ENCODE data around the gene SOCS1. TPM values are rescaled to one million over a fixed set of nuclear protein-coding genes. Genes with fewer than 3 reads are reported as not detected.
A peak's percentile ranks its signal among the peaks of the same experiment; 100 is the strongest.

Gene SOCS1
- total and polyA plus RNA-seq, 9 of the 15 experiments (the other 6 are each of a cell fraction or from before 2014, with no cell fraction given) = 0.04 to 7.5 (median 2.3) TPM

- TF ChIP-seq MLLT1 (IDR thresholded peaks at IDR 0.05) = peak in 1 of 2 experiments; percentile 40; a peak in 1 of 4 replicates
- TF ChIP-seq FOSL1 (tag; conservative IDR thresholded peaks at IDR 0.05) = peak; percentile 48; the same call in 1 of the 2 replicates
- peak; percentile 67 for TF ChIP-seq NFE2 (IDR thresholded peaks at IDR 0.05; ENCODE audit: low read depth)
- 0 out of 4 replicates have a peak, but pooled peaks of 1 of the 2 experiments have one; percentile 18 for TF ChIP-seq MAZ (CRISPR knock-in tag; conservative IDR thresholded peaks at IDR 0.05 in 1 of 2, IDR thresholded peaks at IDR 0.05 in 1 of 2)
- no peak for TF ChIP-seq KDM5B (IDR thresholded peaks at IDR 0.05; ENCODE audit: insufficient replicate concordance, low read depth, low read length)
- peak; percentile 56 for TF ChIP-seq C11orf30 (IDR thresholded peaks at IDR 0.05; ENCODE audit: low read depth)
- TF ChIP-seq JUND (IDR thresholded peaks at IDR 0.05; ENCODE audit: borderline replicate concordance, low read depth, low read length) = peak; percentile 64; the same call in 1 of the 2 replicates
- TF ChIP-seq JUND (tag; IDR thresholded peaks at IDR 0.05; ENCODE audit: borderline replicate concordance, low read depth, low read length) = peak; percentile 46; the same call in 1 of the 3 replicates
- peak; percentile 75 for TF ChIP-seq MAX (CRISPR knock-in tag; IDR thresholded peaks at IDR 0.05)
- TF ChIP-seq POLR2A (conservative IDR thresholded peaks at IDR 0.05) = peak; percentile 37; the same call in 1 of the 2 replicates
- TF ChIP-seq NRF1 (conservative IDR thresholded peaks at IDR 0.05 in 1 of 2, IDR thresholded peaks at IDR 0.05 in 1 of 2) = peak; percentile 70
- TF ChIP-seq TGIF2 (CRISPR knock-in tag; IDR thresholded peaks at IDR 0.05) = no peak
- TF ChIP-seq CBFA2T3 (IDR thresholded peaks at IDR 0.05) = 0 out of 2 replicates have a peak, but pooled peaks have one; percentile 14
- peak; percentile 69 for TF ChIP-seq ZFP36 (IDR thresholded peaks at IDR 0.05; ENCODE audit: low read depth, low read length, partially characterized antibody)
- 0 out of 2 replicates have a peak, but pooled peaks have one; percentile 11 for TF ChIP-seq MAFF (IDR thresholded peaks at IDR 0.05; ENCODE audit: low read length)
- TF ChIP-seq AFF1 (IDR thresholded peaks at IDR 0.05; ENCODE audit: low read depth in 1 of 2, partially characterized antibody in 2 of 2) = peak in 1 of 2 experiments; percentile 45
- TF ChIP-seq ZNF316 (IDR thresholded peaks at IDR 0.05) = peak; percentile 42; the same call in 1 of the 2 replicates
- TF ChIP-seq RBM39 (optimal IDR thresholded peaks at IDR 0.05; ENCODE audit: low read depth, low read length) = no peak
- TF ChIP-seq ZNF717 (CRISPR knock-in tag; IDR thresholded peaks at IDR 0.05) = no peak
- TF ChIP-seq HNRNPL (IDR thresholded peaks at IDR 0.05; ENCODE audit: low read depth, low read length) = no peak
Observed at GRCh38 chr16:11251525-11252481, 4.2 kb downstream of the SOCS1 start (continued).

Data from K562 (cell line).